ENCODE measurements around the gene MLXIP.

GRCh38 chr12:122045262-122045661 is 33.3 kb upstream of the MLXIP start:
- TF ChIP-seq EZH2phosphoT487 (conservative IDR thresholded peaks at IDR 0.05; ENCODE audit: low read length), result no peak
- TF ChIP-seq, protein P1, sequence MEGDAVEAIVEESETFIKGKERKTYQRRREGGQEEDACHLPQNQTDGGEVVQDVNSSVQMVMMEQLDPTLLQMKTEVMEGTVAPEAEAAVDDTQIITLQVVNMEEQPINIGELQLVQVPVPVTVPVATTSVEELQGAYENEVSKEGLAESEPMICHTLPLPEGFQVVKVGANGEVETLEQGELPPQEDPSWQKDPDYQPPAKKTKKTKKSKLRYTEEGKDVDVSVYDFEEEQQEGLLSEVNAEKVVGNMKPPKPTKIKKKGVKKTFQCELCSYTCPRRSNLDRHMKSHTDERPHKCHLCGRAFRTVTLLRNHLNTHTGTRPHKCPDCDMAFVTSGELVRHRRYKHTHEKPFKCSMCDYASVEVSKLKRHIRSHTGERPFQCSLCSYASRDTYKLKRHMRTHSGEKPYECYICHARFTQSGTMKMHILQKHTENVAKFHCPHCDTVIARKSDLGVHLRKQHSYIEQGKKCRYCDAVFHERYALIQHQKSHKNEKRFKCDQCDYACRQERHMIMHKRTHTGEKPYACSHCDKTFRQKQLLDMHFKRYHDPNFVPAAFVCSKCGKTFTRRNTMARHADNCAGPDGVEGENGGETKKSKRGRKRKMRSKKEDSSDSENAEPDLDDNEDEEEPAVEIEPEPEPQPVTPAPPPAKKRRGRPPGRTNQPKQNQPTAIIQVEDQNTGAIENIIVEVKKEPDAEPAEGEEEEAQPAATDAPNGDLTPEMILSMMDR (IDR thresholded peaks at IDR 0.05; ENCODE audit: insufficient read depth, low read length, poor library complexity, severe bottlenecking), result no peak
